Omental fat pad (tissue), 4 donors: ENCODE measurements around the gene RASD2. TPM values are rescaled to one million over a fixed set of nuclear protein-coding genes. Genes with fewer than 3 reads are reported as not detected.

Source experiments
- ATAC-seq: fragments of 150-250 bp; one replicate; pipeline ENCODE4 v1.9.1; 2016; ENCODE audit warnings: mild to moderate bottlenecking, moderate library complexity; ENCODE audit not compliant: low FRiP score
- DNase-seq: peaks from one replicate; pipeline ENCODE4 v3.0.0-alpha.2; 2019; ENCODE audit warnings: low spot score
- CTCF ChIP-seq, 3 donors: fragments of 450-650 bp; IDR thresholded peaks; one replicate each; pipeline ENCODE4 v1.5.1; 2016 to 2017; ENCODE audit warnings: antibody characterized with exemption in 3 of 3, mild to moderate bottlenecking in 3 of 3, moderate library complexity in 2 of 3
- total RNA-seq, 4 donors: library from RNA; depleted of rRNA; stranded (reverse); fragments of >200 nt; gene quantifications; one replicate each; pipeline ENCODE4 v1.1.0, GENCODE V29; 2016

The RASD2 gene
- total RNA-seq, 4 donors from 2014 or later, result 0.19 to 2.8 (median 0.57) TPM

GRCh38 chr22:35541254-35541748 is 670 bp downstream of the RASD2 start:
- no peak for ATAC-seq
- no peak for DNase-seq
- TF ChIP-seq CTCF (IDR thresholded peaks at IDR 0.05), result no peak

GRCh38 chr22:35542157-35542938 is 1.7 kb downstream of the RASD2 start:
- DNase-seq (no peak), ATAC-seq (no peak)
- TF ChIP-seq CTCF (IDR thresholded peaks at IDR 0.05), result no peak

GRCh38 chr22:35542939-35543516 is 2.4 kb downstream of the RASD2 start:
- no peak for ATAC-seq
- TF ChIP-seq CTCF (IDR thresholded peaks at IDR 0.05), result no peak
- DNase-seq, result no peak

GRCh38 chr22:35543702-35544101 is 3.1 kb downstream of the RASD2 start:
- DNase-seq, result no peak
- ATAC-seq, result no peak
- no peak for TF ChIP-seq CTCF (IDR thresholded peaks at IDR 0.05)

- DNase-seq, result no peak
- no peak for TF ChIP-seq CTCF (IDR thresholded peaks at IDR 0.05)
- ATAC-seq, result no peak
These were observed 3.6 kb downstream of the RASD2 start for GRCh38 chr22:35544189-35544588.

GRCh38 chr22:35544827-35545226 is 4.2 kb downstream of the RASD2 start:
- TF ChIP-seq CTCF (IDR thresholded peaks at IDR 0.05), result no peak
- no peak for ATAC-seq

GRCh38 chr22:35546886-35547285 is 6.3 kb downstream of the RASD2 start:
- ATAC-seq, result no peak
- TF ChIP-seq CTCF (IDR thresholded peaks at IDR 0.05), result no peak
- DNase-seq, result no peak

More at GRCh38 chr22:35544827-35545226, 4.2 kb downstream of the RASD2 start:
- DNase-seq, result no peak
